NOMO-1 treated with dmso at 0.1 percent for 144 hours (cell line): Measurements from ENCODE around the gene RNF207.

ENCODE experiments used
- DNase-seq: peaks from one replicate; lab custom pipeline; 2025; ENCODE audit not compliant: unreplicated experiment; lab: John Stamatoyannopoulos, UW

RNF207 gene

GRCh38 chr1:6224718-6225117, 18.8 kb downstream of the RNF207 start:
- DNase-seq, result no peak

DNA sequence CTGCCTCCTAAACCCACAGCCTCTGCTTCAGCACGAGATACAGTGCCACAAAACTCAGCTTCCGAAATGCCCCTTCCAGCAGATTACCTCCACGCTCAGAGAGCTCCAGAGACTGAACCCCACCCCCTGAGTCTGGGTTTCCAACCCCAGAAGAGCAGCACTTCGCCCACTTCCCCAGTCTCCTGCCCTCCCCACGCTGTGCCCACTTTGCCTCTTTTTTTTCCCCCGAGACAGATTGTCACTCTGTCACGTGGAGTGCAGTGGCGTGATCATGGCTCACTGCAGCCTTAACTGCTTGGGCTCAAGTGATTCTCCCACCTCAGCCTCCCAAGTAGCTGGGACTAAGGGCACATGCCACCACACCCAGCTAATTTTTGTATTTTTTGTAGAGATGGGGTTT, 19.7 kb downstream of the RNF207 start:
- no peak for DNase-seq

GRCh38 chr1:6233376-6233775, 27.5 kb downstream of the RNF207 start:
- no peak for DNase-seq

GRCh38 chr1:6234502-6235295, 28.8 kb downstream of the RNF207 start:
- DNase-seq, result no peak

DNA sequence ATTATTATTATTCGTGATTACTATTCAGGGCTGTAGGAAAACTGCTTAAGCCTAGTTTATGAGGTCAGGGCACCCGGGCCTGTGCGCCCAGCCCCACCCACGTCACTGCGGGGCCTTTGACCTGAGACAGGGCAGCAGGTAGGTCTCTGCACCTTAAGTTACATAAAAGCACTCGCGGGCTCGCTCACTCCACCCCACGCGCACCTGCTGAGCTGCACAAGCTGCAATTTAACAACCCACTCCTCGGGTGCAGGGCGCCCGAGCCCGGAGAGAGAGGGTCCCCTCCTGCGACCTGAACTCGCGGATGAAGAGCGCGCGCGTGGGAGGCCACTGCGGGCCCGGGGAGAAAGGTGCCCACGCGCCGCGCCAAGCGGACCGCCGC, 29.4 kb downstream of the RNF207 start:
- no peak for DNase-seq

DNA sequence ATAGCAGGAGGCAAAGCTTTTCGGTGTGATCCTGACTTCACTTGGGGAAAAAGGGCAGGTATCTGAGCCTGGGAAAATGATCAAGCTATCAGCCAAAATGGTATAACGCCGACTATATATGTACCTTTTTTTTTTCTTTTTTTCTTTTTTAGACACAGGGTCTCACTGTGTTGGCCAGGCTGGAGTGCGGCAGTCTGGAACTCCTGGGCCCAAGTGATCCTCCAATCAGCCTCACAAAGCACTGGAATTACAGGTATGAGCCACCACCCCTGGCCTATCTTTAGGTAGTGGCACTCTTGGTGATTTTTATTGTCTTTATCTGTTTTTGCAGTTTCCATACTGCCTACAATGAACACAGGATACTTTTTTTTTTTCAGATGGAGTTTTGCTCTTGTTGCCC, 31.2 kb downstream of the RNF207 start:
- no peak for DNase-seq

DNA sequence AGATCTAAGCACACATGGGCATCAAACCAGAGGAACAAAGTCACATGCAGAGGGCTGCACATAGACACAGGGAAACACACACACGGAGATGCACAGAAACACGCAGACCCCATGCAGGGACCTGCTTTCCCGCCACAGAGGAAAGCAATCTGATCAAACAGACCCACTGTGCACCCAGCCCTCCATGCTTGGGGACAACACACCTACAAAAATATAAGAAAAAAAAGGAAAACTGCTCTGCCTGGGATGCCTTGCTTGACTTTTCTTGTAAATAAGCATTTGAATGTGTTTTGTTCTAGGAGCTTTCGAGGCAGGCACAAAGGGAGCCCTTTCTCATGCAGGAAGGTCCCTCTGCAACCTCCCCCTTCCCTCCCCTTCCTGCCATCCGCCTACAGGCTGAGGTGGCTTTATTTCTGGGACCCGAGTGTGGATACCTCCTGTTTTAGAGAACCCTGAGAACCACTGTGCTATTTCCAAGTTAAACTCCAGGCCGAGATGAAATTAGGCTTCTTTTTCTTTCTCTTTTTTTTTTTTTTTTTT, 33.4 kb downstream of the RNF207 start:
- no peak for DNase-seq

DNA sequence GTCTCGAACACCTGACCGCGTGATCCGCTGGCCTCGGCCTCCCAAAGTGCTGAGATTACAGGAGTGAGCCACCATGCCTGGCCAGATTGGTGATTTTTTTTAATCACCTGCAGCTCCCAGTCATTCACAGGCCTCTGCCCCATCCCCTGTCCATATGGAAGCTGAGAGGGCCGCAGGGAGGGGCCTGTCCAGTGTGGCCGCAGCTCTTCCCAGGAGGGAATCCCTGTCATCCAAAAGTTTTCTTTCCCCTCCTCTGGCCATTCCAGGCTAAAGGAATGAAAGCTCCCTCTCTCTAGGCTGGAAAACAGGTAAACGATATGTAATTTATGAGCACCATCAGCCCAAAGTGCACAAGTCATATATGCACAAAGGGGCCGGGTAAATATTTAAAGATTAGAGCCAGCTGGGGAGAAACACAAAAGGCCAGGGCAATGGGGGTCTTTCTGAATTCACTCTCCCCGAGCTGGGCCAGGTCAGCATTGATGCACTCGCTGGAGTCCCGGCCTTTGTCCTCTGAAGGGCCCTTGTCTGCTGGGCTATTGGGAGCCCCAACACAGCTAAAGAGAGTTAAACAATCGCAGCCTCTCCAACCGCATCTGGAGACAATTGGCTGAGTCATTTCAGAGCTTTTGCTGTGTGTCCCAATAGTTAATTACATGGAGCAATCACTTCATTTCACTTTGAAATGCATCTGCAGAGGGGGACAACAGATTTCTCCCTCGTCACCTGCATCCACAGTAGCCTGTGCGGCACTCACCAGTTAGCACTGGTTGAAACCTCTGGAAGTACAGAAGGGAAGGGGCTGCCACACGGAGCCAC, 34.2 kb downstream of the RNF207 start:
- peak; percentile 40 for DNase-seq

GRCh38 chr1:6241107-6241886, 35.4 kb downstream of the RNF207 start:
- no peak for DNase-seq

- no peak for DNase-seq
Measured at GRCh38 chr1:6241887-6242740, 36.2 kb downstream of the RNF207 start.

- DNase-seq, result no peak
Measured at GRCh38 chr1:6243053-6243834, 37.3 kb downstream of the RNF207 start.

GRCh38 chr1:6243993-6244392, 38.1 kb downstream of the RNF207 start, which contains the start of gene HES3:
Gene HES3 (plus strand): TSS chr1:6244179. CDS start chr1:6244366, 187 bp downstream.
- no peak for DNase-seq

DNA sequence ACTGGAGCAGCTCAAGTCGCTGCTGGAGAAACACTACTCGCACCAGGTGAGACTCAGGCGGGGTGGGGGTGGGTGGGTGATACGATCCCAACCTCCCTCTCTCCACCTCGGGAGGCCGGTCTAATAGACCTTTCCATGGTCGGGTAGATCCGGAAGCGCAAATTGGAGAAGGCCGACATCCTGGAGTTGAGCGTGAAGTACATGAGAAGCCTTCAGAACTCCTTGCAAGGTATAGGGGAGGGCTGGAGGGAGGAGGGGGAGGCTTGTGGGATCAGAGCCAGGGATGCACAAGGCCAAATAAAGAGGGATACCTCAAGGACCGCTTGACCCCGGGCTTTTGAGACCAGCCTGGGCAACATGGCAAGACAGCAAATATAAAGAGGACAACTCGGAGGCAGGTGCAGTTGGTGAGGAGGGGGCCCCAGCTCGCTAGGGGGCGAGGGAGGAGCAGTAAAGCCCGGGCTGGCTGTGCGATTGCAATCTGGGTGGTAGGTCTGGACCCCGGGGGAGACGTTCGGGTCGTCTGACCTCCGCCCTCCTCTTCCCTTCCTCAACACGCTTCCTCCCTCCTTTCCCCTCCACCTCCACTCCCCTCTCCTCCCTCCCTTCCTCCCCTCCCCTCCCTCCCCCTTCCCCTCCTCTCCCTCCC, 38.6 kb downstream of the RNF207 start:
- DNase-seq, result no peak

GRCh38 chr1:6245086-6245868, 39.4 kb downstream of the RNF207 start:
- peak; percentile 62 for DNase-seq

- no peak for DNase-seq
Measured at GRCh38 chr1:6245869-6246496, 40.1 kb downstream of the RNF207 start.

DNA sequence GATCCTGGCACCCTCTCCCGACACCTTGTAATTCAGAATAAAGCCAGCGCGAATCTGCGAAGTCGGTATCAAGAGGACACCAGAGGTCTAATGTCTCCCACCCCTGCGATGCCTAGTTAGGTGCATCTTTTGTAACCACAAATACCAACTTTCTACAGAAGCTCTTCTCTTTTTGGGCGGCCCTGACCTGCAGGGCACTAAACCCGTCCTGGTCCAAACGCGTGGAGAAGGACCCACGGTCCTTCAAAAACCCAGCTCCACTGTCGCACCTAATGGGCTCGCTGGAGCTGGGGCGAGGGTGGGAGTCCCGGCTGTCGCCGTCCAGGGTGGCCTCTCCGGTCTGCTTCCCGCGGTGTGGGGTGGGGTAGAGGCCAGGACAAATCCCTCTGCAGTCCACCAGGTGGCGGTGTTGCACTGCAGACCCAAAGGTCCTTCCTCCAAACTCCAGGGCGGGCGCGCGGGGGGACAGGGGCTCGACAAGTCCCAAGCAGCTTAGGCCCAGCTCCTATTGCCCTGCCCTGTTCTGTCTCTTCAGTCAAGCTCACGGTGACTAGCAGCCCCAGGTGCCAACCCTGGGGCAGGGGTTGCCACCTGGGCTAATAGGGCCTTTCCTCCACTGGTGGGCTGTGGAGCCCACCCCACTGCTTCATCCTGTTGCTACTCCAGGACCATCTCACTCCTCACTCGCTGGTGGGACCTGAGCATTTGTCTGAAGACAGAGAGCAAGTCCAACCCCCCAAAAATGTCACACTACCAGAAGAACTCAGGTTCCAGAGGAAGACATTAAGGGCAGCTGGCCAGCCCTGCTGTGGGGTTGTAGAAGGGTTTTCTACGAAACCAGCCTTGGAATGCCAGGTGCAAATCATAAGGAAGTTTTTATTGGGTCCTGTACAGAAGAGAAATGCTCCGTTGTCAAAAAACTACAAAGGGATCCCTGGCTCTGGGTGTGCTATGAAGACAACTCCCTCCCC, 40.9 kb downstream of the RNF207 start:
- peak; percentile 44 for DNase-seq

GRCh38 chr1:6247651-6248050, 41.7 kb downstream of the RNF207 start:
- no peak for DNase-seq
